Measurements from ENCODE around the gene SOWAHA.
"Not testable (repeated sequence)": the region's sequence is repeated elsewhere in the genome, so short reads cannot be mapped to it uniquely, and the experiment has no call there.

SOWAHA gene

DNA sequence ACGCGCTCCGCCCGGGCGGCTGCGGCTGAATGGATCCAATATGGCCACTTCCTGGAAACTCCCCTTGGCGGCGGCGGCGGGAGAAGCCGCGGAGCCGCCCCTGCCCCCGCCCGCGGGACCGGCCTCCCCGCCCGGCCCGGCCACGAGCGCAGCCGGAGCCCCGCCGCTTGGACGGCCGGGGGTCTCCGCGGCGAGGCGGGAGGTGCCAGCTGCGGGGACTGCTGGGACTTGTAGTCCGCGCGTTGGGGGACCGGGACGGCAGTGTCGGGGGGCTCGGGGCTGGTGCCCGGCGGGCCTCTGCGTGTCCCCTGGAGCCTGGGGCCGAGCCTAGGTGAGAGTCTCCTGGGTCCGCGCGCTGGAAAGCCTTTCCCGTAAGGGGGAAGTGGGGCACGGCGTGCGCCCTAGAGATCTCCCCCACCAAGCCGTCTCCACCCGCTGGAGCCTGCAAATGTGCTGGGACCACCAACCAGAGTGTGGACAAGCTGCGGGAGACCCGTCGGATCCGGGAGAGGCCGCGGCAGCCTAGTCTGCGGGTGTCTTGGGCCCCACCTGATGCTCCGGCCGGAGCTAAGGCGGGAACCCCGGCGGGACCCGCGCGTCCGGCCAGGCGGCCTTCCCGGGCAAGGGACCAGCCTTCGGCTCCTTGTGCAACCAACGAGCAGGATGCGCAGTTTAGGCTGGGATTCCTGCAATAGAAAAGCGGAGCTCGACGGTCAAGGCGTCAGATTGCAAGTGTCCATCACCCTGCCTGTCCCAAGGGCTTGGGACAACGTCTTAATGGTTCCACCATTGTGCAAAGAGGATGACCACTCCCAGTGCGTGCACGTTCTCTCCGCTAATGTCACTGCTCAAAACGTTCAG is 35.7 kb upstream of the SOWAHA start, which contains the start of gene SEPTIN8:
Gene SEPTIN8, minus strand, starts transcription at position 31 of the 861 bp plus-strand sequence. CDS start 102 bp downstream, outside the sequence.
- DNase-seq (ENCODE audit: low read depth in 3 of 3), result peak in 1 of 3 donors; percentile 30

DNA sequence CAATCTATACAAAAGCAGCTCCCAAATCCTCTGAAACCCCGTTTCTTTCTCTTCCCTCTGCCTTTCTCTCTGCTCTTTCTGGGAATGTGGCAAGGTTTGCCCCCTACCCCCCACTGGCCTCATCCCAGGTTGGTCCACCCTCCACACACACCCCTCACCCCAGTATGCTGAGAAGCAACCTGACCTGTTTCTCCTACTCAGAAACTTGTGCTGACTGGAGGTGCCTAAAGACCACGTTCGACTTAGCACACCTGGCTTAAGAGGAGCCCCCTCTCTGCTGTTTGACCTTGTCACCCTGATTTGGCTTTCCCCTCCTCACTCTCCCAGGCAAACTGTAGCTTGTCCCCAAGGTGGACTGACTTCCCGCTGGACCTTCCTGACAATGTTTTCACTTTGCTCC is 35.0 kb upstream of the SOWAHA start:
- DNase-seq (ENCODE audit: low read depth in 3 of 3), result no peak

DNA sequence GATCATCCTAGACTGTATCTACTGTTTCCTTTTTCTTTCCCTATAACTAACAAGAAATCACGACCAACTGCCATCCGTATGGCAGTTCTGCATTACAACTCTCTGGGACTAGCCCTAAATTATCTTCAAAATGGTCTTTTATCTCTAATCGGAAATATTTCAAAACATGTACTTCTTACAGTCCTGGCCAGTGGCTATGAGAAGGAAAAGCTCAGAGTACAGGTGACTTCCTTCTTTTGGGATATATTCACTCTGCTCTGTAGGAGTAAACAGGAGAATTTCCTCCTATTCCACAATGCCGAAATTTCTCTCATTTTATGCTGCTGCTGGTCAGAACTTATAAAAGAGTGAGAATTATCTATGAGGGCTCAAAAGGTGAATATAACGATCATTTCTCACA is 34.2 kb upstream of the SOWAHA start:
- DNase-seq (ENCODE audit: low read depth in 3 of 3), result no peak

DNA sequence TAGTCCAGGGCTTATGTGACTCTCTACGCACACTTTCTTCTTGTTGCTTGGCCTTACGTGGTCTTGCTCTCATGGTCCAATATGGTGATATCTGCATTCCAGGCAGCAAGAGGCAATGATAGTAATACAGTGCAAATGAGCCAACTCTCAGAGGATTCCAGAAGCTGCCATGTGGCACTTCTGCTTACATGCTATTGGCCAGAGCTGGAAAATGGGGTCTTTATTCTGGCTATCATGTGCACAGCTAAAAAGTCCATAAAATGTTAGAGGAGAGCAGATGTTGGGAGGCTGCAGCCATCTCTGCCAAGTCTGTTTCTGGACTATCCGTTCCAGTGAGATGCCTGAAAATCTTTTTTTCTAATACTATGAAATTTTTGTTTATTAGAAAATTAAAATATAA is 33.1 kb upstream of the SOWAHA start:
- no peak for DNase-seq (ENCODE audit: low read depth in 3 of 3)

DNA sequence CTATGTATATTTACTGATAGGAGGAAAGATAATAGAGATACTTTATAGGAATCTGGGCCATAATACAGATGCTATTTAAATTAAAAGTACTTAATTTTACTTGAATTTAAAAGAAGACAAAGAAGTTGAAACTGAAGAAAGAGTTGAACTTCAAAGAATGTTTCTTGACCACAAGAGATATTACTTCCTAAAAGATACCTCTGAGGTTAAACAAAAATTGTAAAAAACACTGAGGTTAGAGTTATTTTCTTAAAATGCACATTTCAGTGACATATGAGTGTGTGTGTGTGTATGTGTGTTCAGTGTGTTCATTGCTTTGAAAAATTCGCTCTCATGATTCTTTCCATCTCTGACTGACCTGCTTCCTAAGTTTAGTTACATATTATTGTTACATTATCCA is 32.5 kb upstream of the SOWAHA start:
- no peak for DNase-seq (ENCODE audit: low read depth in 3 of 3)

DNA sequence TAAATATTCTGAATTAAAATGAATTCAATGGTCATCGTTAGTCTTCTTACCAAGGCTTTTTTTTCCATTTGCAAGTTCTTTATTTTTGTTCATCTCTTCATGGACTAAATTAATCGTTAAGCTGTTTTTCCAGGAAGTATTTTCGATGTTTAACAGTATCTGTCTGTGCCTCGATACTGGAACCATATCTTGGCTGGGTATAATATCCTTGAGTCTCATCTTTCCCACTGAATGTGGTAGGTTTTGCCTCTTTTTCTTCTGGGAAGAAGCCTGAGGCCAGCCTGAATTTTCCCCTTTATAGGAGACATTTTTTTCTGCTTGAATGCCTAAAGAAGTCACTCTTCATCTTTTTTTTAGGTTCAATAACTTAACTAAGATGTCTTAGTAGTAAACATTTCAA is 32.1 kb upstream of the SOWAHA start:
- no peak for DNase-seq (ENCODE audit: low read depth in 3 of 3)

DNA sequence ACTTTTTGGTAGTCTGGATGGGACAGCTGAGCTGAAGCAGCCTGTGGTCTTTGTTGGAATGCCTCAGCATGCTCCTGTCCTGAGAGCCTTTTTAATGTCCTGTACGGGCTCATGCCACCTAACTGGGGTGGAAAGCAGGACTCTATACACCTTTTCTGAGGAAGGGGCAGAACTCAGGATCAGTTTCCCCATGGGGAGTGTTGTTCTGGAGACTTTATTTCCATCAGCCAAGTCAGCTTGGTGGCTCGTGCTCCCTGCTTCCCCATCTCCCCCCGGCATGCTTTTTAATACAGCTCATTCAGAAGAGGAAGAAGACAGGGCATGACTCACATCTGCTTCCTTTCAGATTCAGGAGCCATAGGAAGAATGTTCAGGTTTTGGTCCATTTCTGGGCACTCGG is 31.0 kb upstream of the SOWAHA start:
- DNase-seq (ENCODE audit: low read depth in 3 of 3), result no peak

DNA sequence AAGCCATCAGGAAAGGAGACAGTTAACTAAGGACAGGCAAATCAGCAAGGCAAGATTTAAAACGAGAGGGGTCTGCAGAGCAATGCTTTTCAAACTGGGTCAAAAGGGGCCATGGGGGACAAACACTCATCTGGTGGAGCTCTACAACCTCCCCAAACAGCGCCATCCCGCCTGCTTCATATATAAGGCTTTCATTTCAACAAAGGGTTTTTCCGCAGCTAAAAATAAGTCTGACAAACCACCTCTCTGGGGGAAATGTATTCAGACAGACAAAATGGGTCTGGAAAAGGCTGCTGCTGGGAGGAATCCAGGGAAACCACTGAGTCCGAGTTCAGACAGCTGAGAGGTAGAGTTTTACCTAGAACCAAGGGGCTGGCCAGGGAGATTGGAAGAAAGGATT is 27.7 kb upstream of the SOWAHA start:
- no peak for DNase-seq (ENCODE audit: low read depth in 3 of 3)

DNA sequence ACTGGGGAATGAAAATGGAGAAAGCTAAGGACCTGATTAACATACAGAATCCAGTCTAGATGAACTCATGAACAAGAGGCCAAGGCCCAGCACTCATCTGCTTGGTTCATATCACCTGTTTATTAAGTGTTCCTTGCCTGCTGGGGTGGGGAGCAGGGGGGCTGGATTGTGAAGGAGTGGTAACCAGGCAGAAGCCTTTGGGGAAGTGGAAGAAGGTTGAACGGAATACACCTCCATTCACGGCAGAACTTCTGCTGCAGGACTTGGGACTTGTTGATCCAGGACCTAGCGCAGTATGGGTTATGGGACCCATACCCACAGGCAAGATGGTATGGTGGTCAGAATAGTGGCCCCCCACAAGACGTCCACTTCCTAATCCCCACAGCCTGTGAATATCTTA is 27.2 kb upstream of the SOWAHA start:
- DNase-seq (ENCODE audit: low read depth in 3 of 3), result no peak

DNA sequence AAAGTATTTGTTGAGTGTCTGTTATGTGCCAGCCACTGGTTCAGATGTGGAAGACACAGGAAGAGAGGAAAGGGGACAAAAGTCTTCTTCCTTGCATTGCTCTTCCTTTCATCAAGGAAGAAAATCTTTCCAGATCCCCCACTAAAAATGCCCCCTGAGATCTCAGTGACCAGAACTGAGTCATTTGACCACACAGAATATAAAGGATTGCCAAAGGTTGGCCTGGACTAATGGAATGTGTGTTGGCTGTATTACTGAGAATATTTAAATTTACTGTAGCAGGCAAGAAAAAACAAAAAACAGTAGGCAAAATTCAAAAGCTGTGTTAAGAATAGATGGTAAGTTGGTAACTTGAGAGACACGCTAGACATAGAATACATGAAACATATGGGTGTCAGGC is 26.0 kb upstream of the SOWAHA start:
- no peak for DNase-seq (ENCODE audit: low read depth in 3 of 3)

DNA sequence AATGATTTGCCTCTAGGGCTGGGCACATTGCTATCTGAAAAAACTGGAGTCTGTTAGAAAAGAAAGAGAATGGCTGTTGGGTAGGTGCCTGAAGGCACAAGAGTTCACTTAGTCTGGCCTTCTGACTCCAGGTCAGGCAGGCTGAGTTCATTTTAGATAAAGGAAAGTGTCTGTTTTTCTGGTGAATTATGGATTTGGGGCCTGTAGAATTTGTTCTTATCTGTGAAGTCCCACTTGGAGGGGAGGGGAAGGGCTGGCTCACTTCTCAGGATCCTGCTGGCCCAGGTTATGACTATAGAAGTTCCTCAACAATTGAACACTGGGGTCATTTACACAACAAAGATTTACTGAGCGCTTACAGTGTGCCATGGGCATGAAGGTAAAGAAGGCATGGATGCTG is 24.6 kb upstream of the SOWAHA start:
- DNase-seq (ENCODE audit: low read depth in 3 of 3), result no peak

DNA sequence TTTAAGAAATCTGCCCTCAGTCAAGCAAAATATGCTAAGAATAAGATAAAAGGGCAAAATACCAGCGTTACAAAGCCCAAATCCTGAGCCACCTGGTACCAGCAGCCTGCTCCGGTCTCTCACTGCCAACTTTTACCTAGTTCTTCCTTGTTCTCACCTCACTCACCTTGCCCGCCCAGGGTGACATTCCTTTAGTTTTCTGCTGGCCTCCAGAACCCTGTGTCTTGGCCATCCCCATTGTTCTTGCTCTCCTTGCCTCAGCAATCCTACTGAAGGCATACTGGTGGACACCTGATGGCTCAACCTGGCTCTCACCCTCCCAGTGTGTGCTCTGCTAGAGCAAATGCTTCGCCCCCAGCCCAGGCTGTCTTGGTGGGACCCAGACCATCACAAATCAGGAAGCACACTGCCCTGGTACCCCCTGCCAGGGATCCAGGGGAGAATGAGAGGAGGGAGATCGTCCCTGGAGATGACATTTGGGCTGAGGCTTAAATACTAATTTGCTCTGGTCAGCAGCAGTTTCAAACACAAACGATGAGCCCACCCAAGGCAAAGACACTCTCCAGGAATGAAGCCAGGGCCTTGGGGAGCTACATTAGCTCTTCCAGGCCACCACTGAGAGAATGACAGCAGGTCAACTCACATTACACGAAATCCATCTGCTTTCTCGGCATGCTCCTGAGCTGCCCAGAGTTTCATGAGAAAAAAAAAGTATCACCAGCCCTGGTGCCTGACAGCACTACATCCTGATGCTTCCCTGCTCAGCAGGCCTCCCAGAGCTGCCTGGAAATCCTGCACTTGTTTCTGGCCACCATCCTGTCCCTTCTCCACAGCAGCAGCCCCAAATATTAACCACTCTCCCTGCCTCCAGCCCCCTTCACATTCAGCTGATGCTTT is 23.9 kb upstream of the SOWAHA start:
- DNase-seq (ENCODE audit: low read depth in 3 of 3), result no peak

DNA sequence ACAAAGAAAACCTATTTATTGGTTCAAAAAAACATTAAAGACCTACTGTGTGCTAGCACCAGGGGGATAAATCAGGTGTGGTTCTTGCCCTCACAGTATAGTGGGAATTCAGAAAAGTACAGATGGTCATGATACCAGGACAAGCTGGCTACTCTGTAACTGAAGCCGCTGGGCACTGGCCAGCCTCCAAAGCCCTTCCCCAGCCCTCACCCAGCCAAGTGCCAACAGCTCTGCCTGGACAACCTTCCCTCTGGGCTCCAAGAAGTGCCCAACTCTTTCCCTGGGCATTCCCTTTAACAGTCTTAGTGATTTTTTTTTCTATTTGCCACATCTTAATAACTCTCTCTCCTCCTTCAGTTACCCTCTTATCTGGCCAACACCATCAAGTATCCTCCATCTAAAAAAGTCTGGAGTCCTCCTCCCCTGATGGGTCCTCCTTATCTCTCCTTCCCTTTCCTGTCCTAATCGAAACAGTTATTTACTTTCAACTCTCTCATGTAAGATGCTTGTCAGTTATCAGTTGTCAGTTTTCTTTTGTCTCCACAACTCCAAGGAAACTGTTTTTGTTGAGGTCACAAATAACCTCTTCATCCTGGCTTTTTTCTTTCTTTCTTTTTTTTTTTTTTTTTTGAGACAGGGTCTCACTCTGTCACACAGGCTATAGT is 22.8 kb upstream of the SOWAHA start:
- DNase-seq (ENCODE audit: low read depth in 3 of 3), result no peak

DNA sequence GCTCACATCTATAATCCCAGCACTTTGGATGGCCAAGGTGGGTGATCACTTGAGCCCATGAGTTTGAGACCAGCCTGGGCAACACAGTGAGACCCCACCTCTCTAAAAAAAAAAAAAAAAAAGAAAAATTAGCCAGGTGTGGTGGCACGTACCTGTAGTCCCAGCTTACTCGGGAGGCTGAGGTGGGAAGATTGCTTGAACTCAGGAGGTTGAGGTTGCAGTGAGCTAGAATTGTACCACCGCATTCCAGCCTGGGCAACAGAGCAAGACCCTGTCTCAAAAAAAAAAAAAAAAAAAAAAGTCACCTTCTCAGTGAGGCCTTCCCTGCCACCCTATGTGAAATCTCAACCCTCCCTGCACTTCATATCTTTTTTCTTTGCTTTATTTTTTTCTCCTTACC is 22.1 kb upstream of the SOWAHA start:
- no peak for DNase-seq (ENCODE audit: low read depth in 3 of 3)

DNA sequence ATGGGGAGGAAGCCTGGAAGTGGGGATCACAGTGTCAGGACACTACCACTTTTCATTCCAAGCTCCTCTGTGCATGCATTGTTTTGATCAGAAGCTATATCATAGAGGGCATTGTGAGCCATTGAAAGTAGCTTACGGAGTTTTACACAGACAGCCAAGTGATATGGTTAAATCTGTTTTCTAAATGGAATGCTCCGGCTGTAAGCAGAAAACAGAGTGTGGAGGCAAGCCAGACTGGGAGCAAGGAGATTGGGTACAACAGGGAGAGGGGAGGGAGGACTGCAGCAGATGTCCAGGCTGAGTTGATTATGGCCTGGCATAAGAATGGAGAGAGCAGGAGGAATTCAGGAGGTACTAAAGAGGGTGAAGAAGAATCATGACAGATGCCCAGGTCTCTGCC is 15.5 kb upstream of the SOWAHA start:
- DNase-seq (ENCODE audit: low read depth in 3 of 3), result no peak

DNA sequence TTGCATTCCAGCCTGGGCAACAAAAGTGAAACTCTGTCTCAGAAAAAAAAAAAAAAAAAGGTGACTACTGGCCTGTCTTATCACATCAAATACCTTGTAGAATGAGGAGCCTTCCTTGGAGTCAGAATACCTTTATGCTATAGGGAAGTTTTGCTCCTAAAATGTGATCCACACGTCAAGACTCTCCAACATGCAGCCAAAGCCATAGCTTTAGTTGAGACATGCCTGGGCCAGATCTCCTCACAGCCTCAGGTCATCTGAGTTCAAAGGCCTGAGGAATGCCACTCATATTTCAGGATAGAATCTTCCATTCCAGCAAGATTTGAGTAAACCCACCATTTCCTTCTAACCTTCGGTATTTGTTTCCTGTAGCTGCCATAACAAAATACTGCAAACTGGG is 13.7 kb upstream of the SOWAHA start:
- no peak for DNase-seq (ENCODE audit: low read depth in 3 of 3)

DNA sequence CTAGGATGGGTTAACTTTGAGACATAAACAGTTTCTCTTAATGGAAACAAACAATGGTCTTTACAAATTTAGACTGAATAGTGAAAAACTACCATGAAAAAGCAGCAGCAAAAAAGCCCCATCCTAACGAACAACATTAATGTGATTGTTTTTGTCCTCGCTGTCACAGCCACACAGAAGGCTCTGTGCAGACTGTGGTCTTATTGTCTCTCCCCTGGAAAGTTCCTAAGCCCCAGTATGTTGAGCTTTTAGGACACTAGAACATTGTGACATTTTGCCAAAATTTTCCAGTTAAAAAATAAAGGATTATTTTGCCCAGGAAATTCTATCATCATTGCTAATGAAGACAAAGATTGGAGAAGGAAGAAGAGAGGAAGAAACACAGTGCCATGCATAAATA is 12.6 kb upstream of the SOWAHA start:
- no peak for DNase-seq (ENCODE audit: low read depth in 3 of 3)

DNA sequence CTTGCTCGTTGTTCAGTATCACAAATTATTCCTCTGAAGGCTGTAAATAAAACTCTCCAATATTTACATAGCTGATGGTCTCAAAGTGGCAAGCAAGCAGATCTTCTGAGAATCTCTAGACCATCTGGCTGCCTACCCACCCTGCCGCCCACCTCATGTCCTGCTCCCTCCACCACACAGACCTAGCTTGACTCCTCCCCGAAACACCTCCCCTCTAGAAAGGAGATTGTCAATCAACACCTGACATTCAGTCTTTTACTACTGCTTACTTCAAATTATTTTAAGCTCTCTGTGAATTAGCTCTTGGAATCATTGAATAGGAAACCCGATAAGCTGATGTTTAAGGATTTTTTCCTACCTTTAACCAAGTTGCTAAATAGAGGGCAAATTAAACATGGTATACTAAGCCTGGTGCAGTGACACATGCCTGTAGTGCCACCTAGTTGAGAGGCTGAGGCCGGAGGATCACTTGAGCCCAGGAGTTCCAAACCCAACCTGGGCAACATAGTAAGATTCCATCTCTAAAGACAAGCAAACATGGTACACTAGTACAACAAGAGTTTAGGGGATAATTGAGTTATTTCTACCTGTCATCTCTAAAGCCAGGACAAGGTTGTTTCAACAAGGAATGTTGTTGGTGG is 10.9 kb upstream of the SOWAHA start:
- DNase-seq (ENCODE audit: low read depth in 3 of 3), result no peak

DNA sequence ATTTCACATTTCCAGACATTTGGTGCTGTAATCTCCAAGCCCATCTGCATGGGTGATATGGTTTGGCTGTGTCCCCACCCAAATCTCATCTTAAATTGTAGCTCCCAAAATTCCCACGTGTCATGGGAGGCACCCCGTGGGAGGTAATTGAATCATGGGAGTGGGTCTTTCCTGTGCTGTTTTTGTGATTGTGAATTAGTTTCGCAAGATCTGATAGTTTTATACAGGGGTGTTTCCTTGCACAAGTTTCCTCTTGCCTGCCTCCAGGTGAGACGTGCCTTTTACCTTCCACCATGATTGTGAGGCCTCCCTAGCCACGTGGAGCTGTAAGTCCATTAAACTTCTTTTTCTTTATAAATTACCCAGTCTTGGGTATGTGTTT is 10.4 kb upstream of the SOWAHA start:
- not testable (repeated sequence) for DNase-seq (ENCODE audit: low read depth in 3 of 3)

DNA sequence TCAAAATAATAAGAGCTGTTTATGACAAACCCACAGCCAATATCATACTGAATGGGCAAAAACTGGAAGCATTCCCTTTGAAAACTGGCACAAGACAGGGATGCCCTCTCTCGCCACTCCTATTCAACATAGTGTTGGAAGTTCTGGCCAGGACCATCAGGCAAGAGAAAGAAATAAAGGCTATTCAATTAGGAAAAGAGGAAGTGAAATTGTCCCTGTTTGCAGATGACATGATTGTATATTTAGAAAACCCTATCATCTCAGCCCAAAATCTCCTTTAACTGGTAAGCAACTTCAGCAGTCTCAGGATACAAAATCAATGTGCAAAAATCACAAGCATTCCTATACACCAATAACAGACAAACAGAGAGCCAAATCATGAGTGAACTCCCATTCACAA is 8.9 kb upstream of the SOWAHA start:
- DNase-seq (ENCODE audit: low read depth in 3 of 3), result not testable (repeated sequence)

DNA sequence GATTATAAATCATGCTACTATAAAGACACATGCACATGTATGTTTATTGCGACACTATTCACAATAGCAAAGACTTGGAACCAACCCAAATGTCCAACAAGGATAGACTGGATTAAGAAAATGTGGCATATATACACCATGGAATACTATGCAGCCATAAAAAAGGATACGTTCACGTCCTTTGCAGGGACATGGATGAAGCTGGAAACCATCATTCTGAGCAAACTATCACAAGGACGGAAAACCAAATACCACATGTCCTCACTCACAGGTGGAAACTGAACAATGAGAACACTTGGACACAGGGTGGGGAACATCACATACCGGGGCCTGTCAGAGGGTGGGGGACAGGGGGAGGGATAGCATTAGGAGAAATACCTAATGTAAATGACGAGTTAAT is 7.2 kb upstream of the SOWAHA start:
- DNase-seq (ENCODE audit: low read depth in 3 of 3), result not testable (repeated sequence)

DNA sequence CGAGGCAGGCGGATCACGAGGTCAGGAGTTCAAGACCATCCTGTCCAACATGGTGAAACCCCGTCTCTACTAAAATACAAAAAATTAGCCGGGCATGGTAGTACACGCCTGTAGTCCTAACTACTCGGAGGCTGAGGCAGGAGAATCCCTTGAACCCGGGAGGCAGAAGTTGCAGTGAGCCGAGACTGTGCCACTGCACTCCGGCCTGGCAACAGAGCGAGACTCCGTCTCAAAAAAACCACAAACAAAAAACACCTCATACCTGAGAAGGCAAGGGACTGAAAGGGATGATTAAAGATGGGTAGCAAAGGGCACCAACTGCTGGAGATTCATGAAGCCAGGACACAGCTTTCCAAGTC is 6.3 kb upstream of the SOWAHA start:
- not testable (repeated sequence) for DNase-seq (ENCODE audit: low read depth in 3 of 3)
